ENCODE results near the gene TTLL13. TPM values are rescaled to one million over a fixed set of nuclear protein-coding genes. Genes with fewer than 3 reads are reported as not detected.
A peak's percentile ranks its signal among the peaks of the same experiment; 100 is the strongest.

The TTLL13 gene
- total RNA-seq, 1 experiment from 2014 or later = 0.39 TPM

- CTCF ChIA-PET = interaction anchor here (0.6 to 1.4 kb wide), 3 partner anchors 9 to 117 kb away, joined by 3 to 13 read pairs (median 4); no protein-coding TSS in a partner anchor
- ATAC-seq = no peak
- intact Hi-C loops (cut with micrococcal nuclease; ENCODE audit: unreplicated experiment) = no loop called here
- peaks cover 21% of the 10 kb centered on the region for H3K36me3 ChIP-seq (ENCODE audit: control insufficient read depth, insufficient read depth, low read length)
- in situ Hi-C loops (cut with HindIII; ENCODE audit: low pct_unique_long_range_greater_than_20kb, low sequenced_read_pairs) = no loop called here
- no peaks in the 10 kb centered on the region for H3K9me3 ChIP-seq (ENCODE audit: control insufficient read depth, insufficient read depth, low read depth, low read length)
- peak overlapping the region; percentile 100 for H3K27ac ChIP-seq (ENCODE audit: low read length)
- TF ChIP-seq REST (IDR thresholded peaks at IDR 0.05; ENCODE audit: insufficient read depth in 1 of 2, low read depth in 2 of 2, low read length in 1 of 2) = no peak
- H3K27me3 ChIP-seq (ENCODE audit: control insufficient read depth, insufficient read depth, low read length) = no peaks in the 10 kb centered on the region
- peaks cover 67% of the 10 kb centered on the region for H3K4me1 ChIP-seq (ENCODE audit: control insufficient read depth, insufficient read depth, low read length)
- no peak for DNase-seq (ENCODE audit: low read depth, low spot score)
- POLR2A ChIA-PET = interaction anchor here (0.6 kb wide), 1 partner anchor 511 kb away, joined by 11 read pairs; no protein-coding TSS in a partner anchor
- no TSS peak for BruUV-seq (replicated peaks)
- peak overlapping the region; percentile 87 to 100 for H3K4me3 ChIP-seq (ENCODE audit: low read depth in 2 of 2, low read length in 2 of 2)
Measured at GRCh38 chr15:90205050-90205848, 44.1 kb upstream of the TTLL13 start.

DNA sequence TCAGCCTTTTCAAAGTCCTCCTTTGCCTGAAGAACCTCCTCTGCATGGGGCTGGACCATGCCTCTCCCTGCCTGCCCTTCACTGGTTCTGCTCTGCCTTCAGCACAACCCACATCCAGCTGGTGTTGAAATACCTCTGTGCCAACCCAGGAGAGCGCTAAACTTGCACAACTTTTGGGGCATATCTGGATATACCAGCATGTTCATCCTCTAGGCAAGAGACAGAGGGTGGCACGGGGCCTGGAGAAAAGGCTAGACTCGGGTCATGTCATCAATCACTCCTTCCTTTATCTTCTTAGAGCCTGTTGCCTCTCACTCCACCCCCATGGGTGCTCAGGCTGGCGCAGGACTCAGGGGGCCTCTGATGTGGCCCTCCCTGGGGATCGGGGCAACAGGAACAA lies 43.5 kb upstream of the TTLL13 start:
- peaks cover 68% of the 10 kb centered on the region for H3K4me1 ChIP-seq (ENCODE audit: control insufficient read depth, insufficient read depth, low read length)
- intact Hi-C loops (cut with micrococcal nuclease; ENCODE audit: unreplicated experiment) = no loop called here
- peaks cover 25% of the 10 kb centered on the region for H3K36me3 ChIP-seq (ENCODE audit: control insufficient read depth, insufficient read depth, low read length)
- TF ChIP-seq SIN3A (IDR thresholded peaks at IDR 0.05; ENCODE audit: borderline replicate concordance, insufficient read depth, low read depth, low read length) = no peak
- no peak for TF ChIP-seq TCF7L2 (IDR thresholded peaks at IDR 0.05; ENCODE audit: low read depth, low read length)
- TF ChIP-seq, protein P1, sequence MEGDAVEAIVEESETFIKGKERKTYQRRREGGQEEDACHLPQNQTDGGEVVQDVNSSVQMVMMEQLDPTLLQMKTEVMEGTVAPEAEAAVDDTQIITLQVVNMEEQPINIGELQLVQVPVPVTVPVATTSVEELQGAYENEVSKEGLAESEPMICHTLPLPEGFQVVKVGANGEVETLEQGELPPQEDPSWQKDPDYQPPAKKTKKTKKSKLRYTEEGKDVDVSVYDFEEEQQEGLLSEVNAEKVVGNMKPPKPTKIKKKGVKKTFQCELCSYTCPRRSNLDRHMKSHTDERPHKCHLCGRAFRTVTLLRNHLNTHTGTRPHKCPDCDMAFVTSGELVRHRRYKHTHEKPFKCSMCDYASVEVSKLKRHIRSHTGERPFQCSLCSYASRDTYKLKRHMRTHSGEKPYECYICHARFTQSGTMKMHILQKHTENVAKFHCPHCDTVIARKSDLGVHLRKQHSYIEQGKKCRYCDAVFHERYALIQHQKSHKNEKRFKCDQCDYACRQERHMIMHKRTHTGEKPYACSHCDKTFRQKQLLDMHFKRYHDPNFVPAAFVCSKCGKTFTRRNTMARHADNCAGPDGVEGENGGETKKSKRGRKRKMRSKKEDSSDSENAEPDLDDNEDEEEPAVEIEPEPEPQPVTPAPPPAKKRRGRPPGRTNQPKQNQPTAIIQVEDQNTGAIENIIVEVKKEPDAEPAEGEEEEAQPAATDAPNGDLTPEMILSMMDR (IDR thresholded peaks at IDR 0.05) = no peak
- TF ChIP-seq REST (IDR thresholded peaks at IDR 0.05; ENCODE audit: insufficient read depth in 1 of 2, low read depth in 2 of 2, low read length in 1 of 2) = no peak
- TF ChIP-seq POLR2AphosphoS5 (IDR thresholded peaks at IDR 0.05; ENCODE audit: low read depth, low read length) = no peak; the same call in 1 of the 2 replicates
- no peak for ATAC-seq
- no TSS peak for BruUV-seq (replicated peaks)
- peak overlapping the region; percentile 87 to 100 for H3K4me3 ChIP-seq (ENCODE audit: low read depth in 2 of 2, low read length in 2 of 2)
- ChIA-PET CTCF (no interaction called here), POLR2A (interaction anchor here (0.6 kb wide), 1 partner anchor 512 kb away, joined by 11 read pairs; no protein-coding TSS in a partner anchor)
- H3K9me3 ChIP-seq (ENCODE audit: control insufficient read depth, insufficient read depth, low read depth, low read length) = no peaks in the 10 kb centered on the region
- H3K27ac ChIP-seq (ENCODE audit: low read length) = peak overlapping the region; percentile 100
- no peak for DNase-seq (ENCODE audit: low read depth, low spot score)
- no peaks in the 10 kb centered on the region for H3K27me3 ChIP-seq (ENCODE audit: control insufficient read depth, insufficient read depth, low read length)
- in situ Hi-C loops (cut with HindIII; ENCODE audit: low pct_unique_long_range_greater_than_20kb, low sequenced_read_pairs) = no loop called here
